K562 (cell line): ENCODE measurements around the gene OTULINL. TPM values are rescaled to one million over a fixed set of nuclear protein-coding genes. Genes with fewer than 3 reads are reported as not detected.

Experiments used
- ATAC-seq: fragments of 200-7000 bp; cut with Tn5 transposase; 3 replicates; pipeline ENCODE4 v1.9.1; 2020; ENCODE audit warnings: moderate library complexity
- BruUV-seq: library from RNA; stranded (reverse); fragments of 400-500 nt; replicated peaks from 2 replicates; lab custom pipeline; 2021; lab: Mats Ljungman, UMichigan
- CTCF ChIA-PET: fragments of 300-600 bp; formaldehyde crosslinking; extraction: SDS; loops from one replicate; lab custom pipeline; 2021; ENCODE audit warnings: low intra/inter-chr PET ratio; lab: Yijun Ruan, JAX
- POLR2A ChIA-PET: fragments of 300-600, 350-650 bp; sonication (Branson Sonifier 250); formaldehyde crosslinking; extraction: SDS; loops from one replicate; lab custom pipeline; 2021; ENCODE audit warnings: antibody characterized with exemption, inconsistent platforms; lab: Yijun Ruan, JAX
- DNase-seq, 4 experiments: peaks; one replicate each; pipeline versions ENCODE4 v3.0.0 to v3.0.0-alpha.2; 2011 to 2018; ENCODE audit warnings: low spot score in 3 of 4, mixed read lengths in 3 of 4; ENCODE audit errors: extremely low read depth in 1 of 4
- FAIRE-seq: peaks from 2 replicates; lab custom pipeline; 2011; peaks lifted over from hg19 to GRCh38; lab: Jason Lieb, UNC
- H2AFZ ChIP-seq: 2 replicates; pipeline ENCODE4 v1.6.0; 2011; ENCODE audit warnings: low read depth, low read length, control low read depth, inconsistent platforms
- H3K27ac ChIP-seq: fragments of 200-600 bp; 3 replicates; pipeline ENCODE4 v1.8.0; 2011; ENCODE audit warnings: low read depth, mild to moderate bottlenecking, control low read depth, inconsistent platforms, low read length, moderate library complexity, mixed read lengths; ENCODE audit errors: extremely low read depth
- H3K27me3 ChIP-seq, 2 experiments: fragments of 300-600 bp in 1 of 2; 2 replicates in 1 of 2; 3 replicates in 1 of 2; pipeline versions ENCODE4 v1.6.0 to v1.8.0; 2011; ENCODE audit warnings: inconsistent platforms in 2 of 2, low read length in 2 of 2, mild to moderate bottlenecking in 1 of 2, mixed read lengths in 1 of 2, moderate library complexity in 1 of 2; ENCODE audit not compliant: control insufficient read depth in 2 of 2, insufficient read depth in 2 of 2
- H3K36me3 ChIP-seq: fragments of 300-600 bp; 3 replicates; pipeline ENCODE4 v1.8.0; 2011; ENCODE audit warnings: mild to moderate bottlenecking, low read length, inconsistent platforms; ENCODE audit not compliant: control insufficient read depth, insufficient read depth
- H3K4me1 ChIP-seq, 2 experiments: fragments of 200-600 bp in 1 of 2; replicated peaks in 1 of 2; 2 replicates in 1 of 2; 3 replicates in 1 of 2; pipeline versions ENCODE4 v1.5.1 to v1.8.0; 2011; ENCODE audit warnings: inconsistent platforms in 2 of 2, low read length in 2 of 2, mild to moderate bottlenecking in 1 of 2, mixed read lengths in 1 of 2, moderate library complexity in 1 of 2; ENCODE audit not compliant: control insufficient read depth in 2 of 2, insufficient read depth in 2 of 2
- H3K4me2 ChIP-seq: 2 replicates; pipeline ENCODE4 v1.6.1; 2011; ENCODE audit warnings: low read length, control low read depth, inconsistent platforms, mixed read lengths; ENCODE audit not compliant: insufficient read depth
- H3K4me3 ChIP-seq: fragments of 200-600 bp; sonication (generic), shearing (Covaris generic); 2 replicates; pipeline ENCODE4 v1.5.1; 2016; ENCODE audit warnings: control low read depth, inconsistent platforms
- H3K79me2 ChIP-seq: fragments of 200-600 bp; 3 replicates; pipeline ENCODE4 v1.8.0; 2011; ENCODE audit warnings: low read length, inconsistent platforms; ENCODE audit not compliant: control insufficient read depth, insufficient read depth
- H3K9ac ChIP-seq, 2 experiments: 2 replicates each; pipeline versions ENCODE4 v1.6.0 to v1.6.1; 2011; ENCODE audit warnings: low read depth in 2 of 2, low read length in 2 of 2, control low read depth in 1 of 2, inconsistent platforms in 1 of 2, mild to moderate bottlenecking in 1 of 2, mixed read lengths in 1 of 2; ENCODE audit not compliant: insufficient read depth in 1 of 2
- H3K9me1 ChIP-seq: one replicate; pipeline ENCODE4 v1.6.0; 2011; ENCODE audit warnings: inconsistent platforms, mild to moderate bottlenecking, low read length, moderate library complexity; ENCODE audit not compliant: control insufficient read depth, insufficient read depth
- H3K9me3 ChIP-seq: replicated peaks from 2 replicates; pipeline ENCODE4 v1.5.1; 2011; ENCODE audit warnings: low read depth, low read length, inconsistent platforms; ENCODE audit not compliant: control insufficient read depth, insufficient read depth
- H4K20me1 ChIP-seq: replicated peaks from 2 replicates; pipeline ENCODE4 v1.6.1; 2011; ENCODE audit warnings: low read length, inconsistent platforms, mixed read lengths; ENCODE audit not compliant: control insufficient read depth, insufficient read depth
- NELFE ChIP-seq: IDR thresholded peaks from 2 replicates; pipeline ENCODE4 v1.6.1; 2011; ENCODE audit warnings: mild to moderate bottlenecking; ENCODE audit not compliant: insufficient read depth, insufficient read length
- ZNF184 ChIP-seq: sonication (generic); formaldehyde crosslinking; IDR thresholded peaks from 2 replicates; pipeline ENCODE4 v1.5.0; 2020; ENCODE audit warnings: missing genetic modification reagents
- WGBS: fragments of 100-300 bp; shearing (Covaris generic); methylation state at CpG from one replicate; pipeline ENCODE4 v1.1.6; 2016; ENCODE audit warnings: low coverage, mixed read lengths; ENCODE audit not compliant: insufficient coverage; ENCODE audit errors: missing lambda C conversion rate; 5-methylcytosine and 5-hydroxymethylcytosine counted together
- in situ Hi-C: fragments of 300-500 bp; cut with MboI; formaldehyde crosslinking; loops from 4 replicates; pipeline ENCODE4 v1.15.0; 2018; ENCODE audit warnings: inconsistent platforms, mixed read lengths
- intact Hi-C: fragments of 100-400 bp; cut with micrococcal nuclease; formaldehyde crosslinking; loops from 2 replicates; pipeline ENCODE4 v1.14.2; 2022
- polyA plus RNA-seq, 8 experiments: library from polyadenylated mRNA; depleted of rRNA in 4 of 8; stranded (reverse) in 5 of 8; unstranded in 3 of 8; fragments of >200 nt; fragmentation: Nextera tagmentation in 2 of 8; fragmentation: Illumina TruSeq in 1 of 8; extraction: Ambion mirVana in 2 of 8; extraction: Trizol in 1 of 8; gene quantifications; 2 replicates each; pipeline versions ENCODE4 v1.2.1 to v1.2.3, GENCODE V29; 2011 to 2014; ENCODE audit warnings: inconsistent platforms in 1 of 8, missing spikeins in 1 of 8
- total RNA-seq, 7 experiments: library from RNA; depleted of rRNA in 6 of 7; stranded (reverse); fragments of >200 nt in 6 of 7; fragmentation: Illumina TruSeq in 2 of 7; extraction: Trizol in 2 of 7; gene quantifications; 2 replicates each; pipeline versions ENCODE4 v1.2.1 to v1.2.3, GENCODE V29; 2011 to 2021; ENCODE audit warnings: low replicate concordance in 1 of 7
- TF ChIP-seq, protein P1 (sequence below): fragments of 450-650 bp; IDR thresholded peaks from 2 replicates; pipeline ENCODE4 v1.6.1; 2016; ENCODE audit warnings: mild to moderate bottlenecking, moderate library complexity

Gene OTULINL
- total and polyA plus RNA-seq, 9 of the 15 experiments (the other 6 are each of a cell fraction or from before 2014, with no cell fraction given): 0.13 to 0.18 TPM; not detected in 7

DNA sequence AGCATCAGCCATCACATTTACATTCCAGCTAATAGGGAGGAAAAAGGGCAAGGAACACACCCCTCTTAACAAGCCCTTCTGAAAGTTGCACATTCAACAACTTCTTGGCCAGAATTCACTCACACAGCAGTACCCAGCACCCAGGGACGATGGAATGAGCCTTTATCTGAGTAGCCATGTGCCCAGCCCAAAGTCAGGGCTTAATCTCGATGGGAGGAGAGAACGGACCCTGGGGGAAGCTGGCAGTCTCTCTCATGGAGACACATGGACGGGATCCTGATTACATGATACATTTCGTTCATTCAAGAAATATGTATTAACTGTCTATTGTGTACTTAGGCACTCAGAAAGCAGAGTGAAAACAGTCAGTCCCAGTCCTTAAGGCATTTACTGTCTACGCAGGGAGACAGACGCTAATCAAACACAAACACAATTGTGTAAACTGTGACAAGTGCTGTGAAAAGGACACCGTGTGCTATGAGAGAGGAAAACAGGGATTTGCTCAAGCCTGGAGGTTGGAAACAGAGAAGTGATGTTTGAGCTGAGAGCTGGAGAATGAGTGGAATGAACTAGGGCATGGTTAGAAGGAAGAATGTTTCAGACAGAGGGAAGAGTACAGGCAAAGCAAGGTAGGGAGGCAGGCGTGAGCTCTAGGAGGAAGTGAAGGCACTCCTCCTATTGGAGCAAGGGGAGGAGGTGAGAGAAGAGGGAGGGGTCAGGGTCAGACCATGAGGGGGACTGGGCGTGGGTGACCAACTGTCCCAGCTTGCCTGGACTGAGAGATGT lies 7.4 kb downstream of the OTULINL start:
- Histone ChIP-seq H2AFZ (no peak overlapping the region), H3K9me3 (no peaks in the 10 kb centered on the region), H3K4me3 (no peak overlapping the region), H3K9me1 (no peaks in the 10 kb centered on the region), H3K9ac (no peak overlapping the region), H3K27ac (no peak overlapping the region), H3K4me1 (no peaks in the 10 kb centered on the region), H3K79me2 (no peaks in the 10 kb centered on the region), H3K27me3 (peaks cover 0 to 8% of the 10 kb centered on the region in 2 experiments; a peak in 1 of 5 replicates), H3K4me2 (no peak overlapping the region), H3K36me3 (no peaks in the 10 kb centered on the region), H4K20me1 (no peaks in the 10 kb centered on the region)
- ATAC-seq (peak; percentile 43; the same call in 2 of the 3 replicates), DNase-seq (no peak), FAIRE-seq (peak; percentile 15)
- 0% methylated on average over 10 of the region's 10 CpGs for WGBS
- peak; percentile 78 for TF ChIP-seq ZNF184 (CRISPR knock-in tag)
- no peak for TF ChIP-seq NELFE
- POLR2A ChIA-PET: interaction anchor here (1.5 kb wide), 1 partner anchor 11 kb away, joined by 3 read pairs; no protein-coding TSS in a partner anchor
- in situ Hi-C loops (no loop called here), intact Hi-C loops (no loop called here)
- BruUV-seq: no TSS peak
- CTCF ChIA-PET: no interaction called here

DNA sequence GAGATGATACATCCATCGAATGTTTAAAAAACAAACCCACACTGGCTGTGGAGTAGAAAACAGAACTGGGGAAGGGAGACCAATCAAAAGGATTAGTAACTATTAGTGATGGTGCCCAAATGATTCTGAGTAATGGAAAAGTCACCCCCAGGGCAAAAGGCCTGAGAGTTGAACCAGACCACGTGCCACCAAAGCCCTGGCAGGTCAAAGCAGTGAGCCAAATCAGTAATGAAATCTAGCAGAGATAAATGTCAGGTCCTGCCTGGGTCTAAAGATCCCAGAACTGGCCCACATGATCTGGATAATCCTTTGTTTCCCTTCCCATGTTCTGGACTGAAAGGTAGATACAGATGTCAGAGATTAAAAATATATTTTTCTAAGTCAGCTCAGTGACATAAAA lies 9.4 kb downstream of the OTULINL start:
- no peak for FAIRE-seq
- Histone ChIP-seq H3K9me1 (no peaks in the 10 kb centered on the region), H3K4me3 (no peak overlapping the region), H2AFZ (no peak overlapping the region), H3K4me1 (no peaks in the 10 kb centered on the region), H3K27ac (no peak overlapping the region), H3K9me3 (no peaks in the 10 kb centered on the region), H3K9ac (no peak overlapping the region), H3K79me2 (no peaks in the 10 kb centered on the region), H3K27me3 (no peaks in the 10 kb centered on the region), H3K4me2 (no peak overlapping the region), H3K36me3 (no peaks in the 10 kb centered on the region), H4K20me1 (no peaks in the 10 kb centered on the region)
- WGBS: 3% methylated on average over 2 of the region's 2 CpGs
- in situ Hi-C loops: no loop called here
- no peak for DNase-seq
- POLR2A ChIA-PET: no interaction called here
- CTCF ChIA-PET: no interaction called here
- no peak for ATAC-seq
- BruUV-seq: no TSS peak
- intact Hi-C loops: no loop called here
- TF ChIP-seq, protein P1, sequence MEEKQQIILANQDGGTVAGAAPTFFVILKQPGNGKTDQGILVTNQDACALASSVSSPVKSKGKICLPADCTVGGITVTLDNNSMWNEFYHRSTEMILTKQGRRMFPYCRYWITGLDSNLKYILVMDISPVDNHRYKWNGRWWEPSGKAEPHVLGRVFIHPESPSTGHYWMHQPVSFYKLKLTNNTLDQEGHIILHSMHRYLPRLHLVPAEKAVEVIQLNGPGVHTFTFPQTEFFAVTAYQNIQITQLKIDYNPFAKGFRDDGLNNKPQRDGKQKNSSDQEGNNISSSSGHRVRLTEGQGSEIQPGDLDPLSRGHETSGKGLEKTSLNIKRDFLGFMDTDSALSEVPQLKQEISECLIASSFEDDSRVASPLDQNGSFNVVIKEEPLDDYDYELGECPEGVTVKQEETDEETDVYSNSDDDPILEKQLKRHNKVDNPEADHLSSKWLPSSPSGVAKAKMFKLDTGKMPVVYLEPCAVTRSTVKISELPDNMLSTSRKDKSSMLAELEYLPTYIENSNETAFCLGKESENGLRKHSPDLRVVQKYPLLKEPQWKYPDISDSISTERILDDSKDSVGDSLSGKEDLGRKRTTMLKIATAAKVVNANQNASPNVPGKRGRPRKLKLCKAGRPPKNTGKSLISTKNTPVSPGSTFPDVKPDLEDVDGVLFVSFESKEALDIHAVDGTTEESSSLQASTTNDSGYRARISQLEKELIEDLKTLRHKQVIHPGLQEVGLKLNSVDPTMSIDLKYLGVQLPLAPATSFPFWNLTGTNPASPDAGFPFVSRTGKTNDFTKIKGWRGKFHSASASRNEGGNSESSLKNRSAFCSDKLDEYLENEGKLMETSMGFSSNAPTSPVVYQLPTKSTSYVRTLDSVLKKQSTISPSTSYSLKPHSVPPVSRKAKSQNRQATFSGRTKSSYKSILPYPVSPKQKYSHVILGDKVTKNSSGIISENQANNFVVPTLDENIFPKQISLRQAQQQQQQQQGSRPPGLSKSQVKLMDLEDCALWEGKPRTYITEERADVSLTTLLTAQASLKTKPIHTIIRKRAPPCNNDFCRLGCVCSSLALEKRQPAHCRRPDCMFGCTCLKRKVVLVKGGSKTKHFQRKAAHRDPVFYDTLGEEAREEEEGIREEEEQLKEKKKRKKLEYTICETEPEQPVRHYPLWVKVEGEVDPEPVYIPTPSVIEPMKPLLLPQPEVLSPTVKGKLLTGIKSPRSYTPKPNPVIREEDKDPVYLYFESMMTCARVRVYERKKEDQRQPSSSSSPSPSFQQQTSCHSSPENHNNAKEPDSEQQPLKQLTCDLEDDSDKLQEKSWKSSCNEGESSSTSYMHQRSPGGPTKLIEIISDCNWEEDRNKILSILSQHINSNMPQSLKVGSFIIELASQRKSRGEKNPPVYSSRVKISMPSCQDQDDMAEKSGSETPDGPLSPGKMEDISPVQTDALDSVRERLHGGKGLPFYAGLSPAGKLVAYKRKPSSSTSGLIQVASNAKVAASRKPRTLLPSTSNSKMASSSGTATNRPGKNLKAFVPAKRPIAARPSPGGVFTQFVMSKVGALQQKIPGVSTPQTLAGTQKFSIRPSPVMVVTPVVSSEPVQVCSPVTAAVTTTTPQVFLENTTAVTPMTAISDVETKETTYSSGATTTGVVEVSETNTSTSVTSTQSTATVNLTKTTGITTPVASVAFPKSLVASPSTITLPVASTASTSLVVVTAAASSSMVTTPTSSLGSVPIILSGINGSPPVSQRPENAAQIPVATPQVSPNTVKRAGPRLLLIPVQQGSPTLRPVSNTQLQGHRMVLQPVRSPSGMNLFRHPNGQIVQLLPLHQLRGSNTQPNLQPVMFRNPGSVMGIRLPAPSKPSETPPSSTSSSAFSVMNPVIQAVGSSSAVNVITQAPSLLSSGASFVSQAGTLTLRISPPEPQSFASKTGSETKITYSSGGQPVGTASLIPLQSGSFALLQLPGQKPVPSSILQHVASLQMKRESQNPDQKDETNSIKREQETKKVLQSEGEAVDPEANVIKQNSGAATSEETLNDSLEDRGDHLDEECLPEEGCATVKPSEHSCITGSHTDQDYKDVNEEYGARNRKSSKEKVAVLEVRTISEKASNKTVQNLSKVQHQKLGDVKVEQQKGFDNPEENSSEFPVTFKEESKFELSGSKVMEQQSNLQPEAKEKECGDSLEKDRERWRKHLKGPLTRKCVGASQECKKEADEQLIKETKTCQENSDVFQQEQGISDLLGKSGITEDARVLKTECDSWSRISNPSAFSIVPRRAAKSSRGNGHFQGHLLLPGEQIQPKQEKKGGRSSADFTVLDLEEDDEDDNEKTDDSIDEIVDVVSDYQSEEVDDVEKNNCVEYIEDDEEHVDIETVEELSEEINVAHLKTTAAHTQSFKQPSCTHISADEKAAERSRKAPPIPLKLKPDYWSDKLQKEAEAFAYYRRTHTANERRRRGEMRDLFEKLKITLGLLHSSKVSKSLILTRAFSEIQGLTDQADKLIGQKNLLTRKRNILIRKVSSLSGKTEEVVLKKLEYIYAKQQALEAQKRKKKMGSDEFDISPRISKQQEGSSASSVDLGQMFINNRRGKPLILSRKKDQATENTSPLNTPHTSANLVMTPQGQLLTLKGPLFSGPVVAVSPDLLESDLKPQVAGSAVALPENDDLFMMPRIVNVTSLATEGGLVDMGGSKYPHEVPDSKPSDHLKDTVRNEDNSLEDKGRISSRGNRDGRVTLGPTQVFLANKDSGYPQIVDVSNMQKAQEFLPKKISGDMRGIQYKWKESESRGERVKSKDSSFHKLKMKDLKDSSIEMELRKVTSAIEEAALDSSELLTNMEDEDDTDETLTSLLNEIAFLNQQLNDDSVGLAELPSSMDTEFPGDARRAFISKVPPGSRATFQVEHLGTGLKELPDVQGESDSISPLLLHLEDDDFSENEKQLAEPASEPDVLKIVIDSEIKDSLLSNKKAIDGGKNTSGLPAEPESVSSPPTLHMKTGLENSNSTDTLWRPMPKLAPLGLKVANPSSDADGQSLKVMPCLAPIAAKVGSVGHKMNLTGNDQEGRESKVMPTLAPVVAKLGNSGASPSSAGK: no peak
